ENCODE results near the gene CFAP46.

The CFAP46 gene

GRCh38 chr10:132826524-132827422 lies 115.6 kb downstream of the CFAP46 start:
- DNase-seq (ENCODE audit: low read depth) = no peak

DNA sequence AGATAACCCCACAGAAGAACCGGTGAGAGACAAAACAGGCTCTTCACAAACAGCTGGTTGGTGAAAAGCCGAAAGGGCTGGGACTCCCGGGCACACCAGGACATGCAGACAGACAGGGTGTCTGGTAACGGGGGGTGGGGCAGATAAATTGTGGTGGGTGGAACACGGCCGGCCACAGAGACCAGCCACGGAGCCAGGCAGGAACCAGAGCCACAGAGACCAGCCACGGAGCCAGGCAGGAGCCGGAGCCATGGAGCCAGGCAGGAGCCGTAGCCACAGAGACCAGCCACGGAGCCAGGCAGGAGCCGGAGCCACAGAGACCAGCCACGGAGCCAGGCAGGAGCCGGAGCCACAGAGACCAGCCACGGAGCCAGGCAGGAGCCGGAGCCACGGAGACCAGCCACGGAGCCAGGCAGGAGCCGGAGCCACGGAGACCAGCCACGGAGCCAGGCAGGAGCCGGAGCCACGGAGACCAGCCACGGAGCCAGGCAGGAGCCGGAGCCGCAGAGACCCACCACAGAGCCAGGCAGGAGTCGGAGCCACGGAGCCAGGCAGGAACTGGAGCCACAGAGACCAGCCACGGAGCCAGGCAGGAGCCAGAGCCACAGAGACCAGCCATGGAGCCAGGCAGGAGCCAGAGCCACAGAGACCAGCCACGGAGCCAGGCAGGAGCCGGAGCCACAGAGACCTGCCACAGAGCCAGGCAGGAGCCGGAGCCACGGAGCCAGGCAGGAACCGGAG lies 116.4 kb downstream of the CFAP46 start:
- peak; percentile 3 for DNase-seq (ENCODE audit: low read depth)

- DNase-seq (ENCODE audit: low read depth) = no peak
Measured at GRCh38 chr10:132820056-132820455, 122.3 kb downstream of the CFAP46 start.

GRCh38 chr10:132817701-132818211 lies 124.6 kb downstream of the CFAP46 start:
- DNase-seq (ENCODE audit: low read depth) = no peak

DNA sequence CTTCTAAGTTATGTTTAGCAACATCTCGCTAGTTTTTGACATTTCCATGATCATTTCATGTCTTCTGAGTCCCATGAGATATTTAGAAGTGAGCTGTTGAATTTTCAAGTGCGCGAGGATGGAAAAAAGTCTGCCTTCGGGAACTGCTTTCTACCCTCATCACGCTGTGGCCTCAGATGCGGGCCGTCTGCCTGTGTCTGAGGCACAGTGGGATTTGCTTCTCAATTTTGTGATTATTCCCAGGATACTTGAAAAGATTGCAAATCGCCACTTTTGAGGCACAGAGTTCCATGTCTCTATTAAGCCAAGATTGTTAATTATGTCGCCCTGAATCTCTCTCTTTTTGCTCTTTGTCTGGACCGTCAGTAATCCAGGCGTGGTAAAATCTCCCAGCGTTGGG lies 125.7 kb downstream of the CFAP46 start:
- DNase-seq (ENCODE audit: low read depth) = no peak

DNA sequence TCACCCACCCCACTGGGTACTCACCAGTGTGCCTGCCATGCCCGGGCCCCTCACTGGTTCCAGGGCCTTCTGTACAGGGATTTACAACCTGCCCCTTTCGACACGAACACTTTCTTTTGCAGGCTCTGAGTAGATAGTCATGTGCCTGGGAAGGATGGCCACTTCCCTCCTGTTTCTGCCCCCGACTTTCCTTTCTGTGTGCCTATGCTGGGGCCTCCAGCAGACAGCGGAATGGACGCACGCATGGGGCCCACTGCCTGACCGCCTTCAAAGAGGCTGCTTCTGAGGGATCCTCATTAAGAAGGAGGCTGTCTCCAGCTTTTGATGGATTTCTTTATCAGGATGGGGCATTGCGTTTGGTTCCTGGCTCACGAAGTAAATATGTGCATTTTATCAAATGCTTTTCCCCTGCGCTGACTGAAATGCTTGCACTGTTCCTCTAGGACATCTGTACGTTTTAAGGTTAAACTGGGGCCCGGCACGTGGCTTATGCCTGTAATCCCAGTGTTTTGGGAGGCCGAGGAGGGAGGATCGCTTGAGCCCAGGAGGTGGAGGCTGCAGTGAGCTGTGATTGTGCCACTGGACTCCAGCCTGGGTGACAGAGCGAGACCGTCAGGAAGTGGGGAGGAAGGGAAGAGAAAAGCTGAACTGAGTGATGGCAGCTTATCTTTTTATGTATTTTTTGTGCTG lies 127.1 kb downstream of the CFAP46 start:
- DNase-seq (ENCODE audit: low read depth) = no peak

- DNase-seq (ENCODE audit: low read depth) = no peak
Measured at GRCh38 chr10:132814469-132814856, 127.9 kb downstream of the CFAP46 start.

- no peak for DNase-seq (ENCODE audit: low read depth)
Measured at GRCh38 chr10:132813560-132814468, 128.6 kb downstream of the CFAP46 start.

- DNase-seq (ENCODE audit: low read depth) = no peak
Measured at GRCh38 chr10:132813001-132813401, 129.4 kb downstream of the CFAP46 start.

- no peak for DNase-seq (ENCODE audit: low read depth)
Measured at GRCh38 chr10:132812520-132812919, 129.8 kb downstream of the CFAP46 start.

DNA sequence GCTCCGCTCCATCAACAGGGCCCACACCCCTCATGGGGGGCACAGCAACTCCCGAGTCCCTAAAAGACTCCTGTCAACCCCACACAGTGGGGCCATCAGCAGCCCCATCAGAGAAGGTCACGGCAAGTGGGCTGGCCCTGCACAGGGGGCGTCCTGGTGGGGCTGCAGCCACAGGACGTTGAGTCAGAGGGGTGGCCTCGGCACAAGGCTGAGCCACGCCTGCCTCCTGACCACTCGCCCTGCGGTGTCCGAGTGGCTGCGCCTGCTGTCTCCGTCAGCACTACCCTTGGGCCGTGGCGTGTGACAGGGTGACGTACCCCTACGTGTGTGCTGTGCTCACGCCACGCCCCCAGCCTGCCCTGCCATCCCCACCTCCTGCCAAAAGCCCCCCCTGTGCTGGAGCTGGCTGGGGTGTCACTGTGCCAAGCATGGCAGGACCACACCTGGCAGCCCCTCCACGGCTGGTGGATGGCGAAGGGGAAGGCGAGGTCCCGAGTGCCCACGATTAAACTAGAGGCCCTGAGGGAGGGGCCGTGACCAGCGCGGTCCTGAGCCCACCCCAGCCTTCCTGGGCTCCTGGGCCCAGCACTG lies 130.4 kb downstream of the CFAP46 start:
- DNase-seq (ENCODE audit: low read depth) = no peak

DNA sequence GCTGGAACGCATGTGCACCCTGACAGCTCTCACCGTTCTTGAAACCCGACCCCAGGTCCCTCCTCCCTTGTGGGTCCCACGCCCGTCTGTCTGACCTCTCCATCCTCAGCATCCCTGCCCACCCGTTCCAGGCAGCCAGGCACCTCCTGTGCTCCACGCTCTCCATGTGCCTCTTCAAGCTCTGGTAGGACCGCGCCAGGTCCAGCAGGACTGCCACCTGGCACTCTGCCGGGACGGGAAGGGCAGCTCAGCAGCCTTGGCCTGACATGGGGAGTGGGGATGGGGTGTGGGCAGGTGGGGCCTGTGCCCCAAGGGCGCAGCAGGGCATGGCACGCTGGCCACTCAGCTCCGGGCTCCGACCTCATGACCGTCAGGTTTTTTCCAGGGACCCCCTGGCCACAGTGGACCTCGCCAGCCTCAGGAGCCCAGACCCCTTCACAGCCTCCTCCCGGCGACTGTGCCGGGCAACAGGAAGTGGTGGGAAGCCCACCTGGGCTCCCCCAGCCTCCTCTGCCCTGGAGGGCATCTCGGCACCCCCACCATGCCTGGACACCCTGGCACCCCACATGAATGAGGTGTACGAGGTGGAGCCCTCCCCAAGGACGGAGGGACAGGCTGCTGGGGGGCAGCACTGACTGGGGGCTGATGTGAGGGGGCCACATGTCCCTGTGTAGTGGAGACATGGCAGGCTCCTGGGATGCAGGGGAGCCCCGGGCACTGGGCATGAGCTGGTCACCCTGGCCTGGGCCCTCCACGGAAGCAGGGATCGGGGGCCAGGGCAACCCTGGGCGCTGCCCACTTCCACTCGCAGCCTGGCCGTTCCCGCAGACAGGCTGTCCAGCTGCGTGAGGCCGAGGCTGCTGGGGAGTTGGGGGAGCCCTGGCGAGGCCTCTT lies 131.3 kb downstream of the CFAP46 start:
- DNase-seq (ENCODE audit: low read depth) = no peak

- DNase-seq (ENCODE audit: low read depth) = no peak
Measured at GRCh38 chr10:132810141-132810806, 132.1 kb downstream of the CFAP46 start.

DNA sequence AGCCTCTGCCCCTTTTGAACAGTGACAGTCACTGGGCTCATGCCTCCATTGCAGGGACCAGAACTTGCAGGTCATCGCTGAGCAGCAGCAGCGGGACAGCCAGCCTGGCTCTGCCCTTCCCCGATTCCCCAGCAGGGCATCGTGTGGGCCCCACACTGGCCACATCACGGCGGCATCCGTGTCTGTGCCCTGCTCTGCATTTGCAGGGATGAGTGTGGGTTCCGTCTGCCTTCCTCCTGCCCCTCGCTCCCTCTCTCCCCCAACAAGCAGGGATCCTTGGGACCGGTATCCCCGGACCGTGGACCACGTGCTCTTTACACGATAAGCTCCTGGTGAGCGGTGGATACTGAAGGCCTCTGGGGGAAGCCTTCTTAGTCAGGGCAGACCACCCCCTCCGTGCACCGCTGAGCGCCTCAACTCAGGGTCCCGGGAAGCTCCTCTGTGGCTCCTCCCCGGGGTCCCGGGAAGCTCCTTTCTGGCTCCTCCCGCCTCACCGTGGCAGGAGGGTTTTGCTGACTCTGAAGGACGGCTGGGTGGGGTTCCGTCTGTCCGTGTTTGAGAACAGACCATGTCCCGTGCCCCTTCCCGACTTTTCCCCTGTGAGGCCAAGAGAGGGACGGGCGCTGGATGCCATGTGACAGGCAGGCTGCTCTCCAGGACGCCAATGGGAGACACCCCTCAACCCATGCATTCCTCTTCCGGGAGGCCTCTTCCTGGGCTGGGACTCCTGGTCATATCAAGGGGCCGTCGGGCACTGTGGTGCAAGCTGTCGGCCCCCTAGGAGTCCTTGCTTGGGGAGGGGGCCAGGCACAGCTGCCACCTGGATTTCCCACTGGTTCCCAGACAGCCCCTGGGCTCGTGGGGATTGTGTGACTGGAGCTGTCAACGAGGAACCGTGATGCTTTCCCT lies 132.9 kb downstream of the CFAP46 start:
- DNase-seq (ENCODE audit: low read depth) = no peak

GRCh38 chr10:132808383-132809231 lies 133.8 kb downstream of the CFAP46 start:
- no peak for DNase-seq (ENCODE audit: low read depth)

DNA sequence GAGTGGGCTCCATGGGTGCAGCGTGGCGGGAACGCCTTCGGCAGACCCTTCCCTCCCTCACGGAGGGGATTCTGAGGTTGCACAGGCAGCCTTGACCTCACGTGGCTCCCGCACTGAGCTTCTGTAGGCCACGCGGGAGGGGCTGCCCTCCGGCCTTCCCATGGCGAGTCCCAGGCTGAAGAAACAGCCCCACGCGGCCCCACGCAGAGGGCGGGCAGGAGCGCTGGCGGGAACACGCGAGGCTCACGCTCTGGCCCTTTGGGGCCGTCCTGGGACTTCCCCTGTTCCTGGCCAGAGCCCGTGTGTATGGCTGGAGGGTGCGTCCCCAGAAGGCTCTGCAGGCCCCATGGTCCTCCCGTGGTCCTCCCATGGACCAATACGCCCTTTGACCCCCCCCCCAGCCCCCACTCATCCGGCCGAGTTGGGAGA lies 134.7 kb downstream of the CFAP46 start:
- no peak for DNase-seq (ENCODE audit: low read depth)

GRCh38 chr10:132806561-132807003 lies 135.8 kb downstream of the CFAP46 start:
- DNase-seq (ENCODE audit: low read depth) = no peak
